Keratinocyte (primary cell): ENCODE data around the gene PIGQ. TPM values are rescaled to one million over a fixed set of nuclear protein-coding genes. Genes with fewer than 3 reads are reported as not detected.

Experiments
- DNase-seq: peaks from one replicate; pipeline ENCODE4 v3.0.0-alpha.2; 2011; ENCODE audit warnings: low read depth, missing footprints, low spot score
- FAIRE-seq: peaks from 2 replicates; lab custom pipeline; 2011; peaks lifted over from hg19 to GRCh38; lab: Jason Lieb, UNC
- H2AFZ ChIP-seq: 2 replicates; pipeline ENCODE4 v1.6.0; 2012; ENCODE audit warnings: low read length, control low read depth, inconsistent platforms; ENCODE audit not compliant: control insufficient read depth
- H3K27ac ChIP-seq: 2 replicates; pipeline ENCODE4 v1.5.1; 2011; ENCODE audit warnings: low read length; ENCODE audit not compliant: control insufficient read depth, insufficient read depth
- H3K27me3 ChIP-seq: 3 replicates; pipeline ENCODE4 v1.6.0; 2011; ENCODE audit warnings: low read length; ENCODE audit not compliant: control insufficient read depth, insufficient read depth; ENCODE audit errors: extremely low read depth
- H3K36me3 ChIP-seq, 2 experiments: 2 replicates in 1 of 2; 3 replicates in 1 of 2; pipeline ENCODE4 v1.5.1; 2011; ENCODE audit warnings: low read length in 2 of 2, mild to moderate bottlenecking in 1 of 2; ENCODE audit not compliant: control insufficient read depth in 2 of 2, insufficient read depth in 2 of 2; ENCODE audit errors: extremely low read depth in 1 of 2
- H3K4me1 ChIP-seq: 3 replicates; pipeline ENCODE4 v1.5.1; 2011; ENCODE audit warnings: low read length; ENCODE audit not compliant: control insufficient read depth, insufficient read depth; ENCODE audit errors: extremely low read depth
- H3K4me2 ChIP-seq: 3 replicates; pipeline ENCODE4 v1.6.0; 2011; ENCODE audit warnings: low read depth, low read length; ENCODE audit not compliant: control insufficient read depth, insufficient read depth; ENCODE audit errors: extremely low read depth
- H3K4me3 ChIP-seq, 3 experiments: fragments of 200-600 bp in 1 of 3; sonication (generic) in 1 of 3; 2 replicates in 2 of 3; 3 replicates in 1 of 3; pipeline ENCODE4 v1.5.1; 2011 to 2016; ENCODE audit warnings: low read length in 3 of 3, mild to moderate bottlenecking in 3 of 3, control low read depth in 2 of 3, inconsistent platforms in 1 of 3, low read depth in 1 of 3, mixed read lengths in 1 of 3, mixed run types in 1 of 3, moderate library complexity in 1 of 3; ENCODE audit not compliant: control insufficient read depth in 2 of 3, insufficient read depth in 2 of 3; ENCODE audit errors: extremely low read depth in 1 of 3
- H3K79me2 ChIP-seq: 2 replicates; pipeline ENCODE4 v1.6.0; 2012; ENCODE audit warnings: low read length; ENCODE audit not compliant: control insufficient read depth, insufficient read depth
- H3K9ac ChIP-seq: 3 replicates; pipeline ENCODE4 v1.6.0; 2011; ENCODE audit warnings: low read length; ENCODE audit not compliant: control insufficient read depth, insufficient read depth; ENCODE audit errors: extremely low read depth
- H3K9me1 ChIP-seq: 3 replicates; pipeline ENCODE4 v1.6.0; 2011; ENCODE audit warnings: low read length; ENCODE audit not compliant: control insufficient read depth, insufficient read depth; ENCODE audit errors: extremely low read depth
- H3K9me3 ChIP-seq: 2 replicates; pipeline ENCODE4 v1.5.1; 2012; ENCODE audit warnings: low read depth, low read length; ENCODE audit not compliant: control insufficient read depth
- H4K20me1 ChIP-seq: 3 replicates; pipeline ENCODE4 v1.6.0; 2011; ENCODE audit warnings: low read length; ENCODE audit not compliant: control insufficient read depth, insufficient read depth; ENCODE audit errors: extremely low read depth
- CTCF ChIP-seq, 3 experiments: IDR thresholded peaks in 1 of 3; conservative IDR thresholded peaks in 1 of 3; optimal IDR thresholded peaks in 1 of 3; 2 replicates in 2 of 3; 3 replicates in 1 of 3; pipeline versions ENCODE3 to v1.5.1; 2011; ENCODE audit warnings: low read length in 3 of 3, mild to moderate bottlenecking in 3 of 3, moderate library complexity in 2 of 3, control low read depth in 1 of 3, inconsistent platforms in 1 of 3; ENCODE audit not compliant: insufficient read depth in 2 of 3; ENCODE audit errors: extremely low read depth in 1 of 3
- EZH2 ChIP-seq: IDR thresholded peaks from one replicate; pipeline ENCODE4 v1.6.1; 2012; ENCODE audit warnings: inconsistent platforms, mild to moderate bottlenecking, low read length, moderate library complexity
- dilution Hi-C: fragments of 300-500 bp; cut with MboI; formaldehyde crosslinking; loops from one replicate; pipeline ENCODE4 v1.7.0; 2020; ENCODE audit warnings: low sequenced_read_pairs; ENCODE audit not compliant: extremely low pct_ligation_motif_present
- polyA plus RNA-seq, 5 experiments: library from polyadenylated mRNA; depleted of rRNA in 3 of 5; stranded (reverse) in 3 of 5; stranded (forward) in 1 of 5; unstranded in 1 of 5; fragments of >200 nt; gene quantifications; 1 replicate in 1 of 5; 2 replicates in 3 of 5; 3 replicates in 1 of 5; pipeline versions ENCODE4 v1.2.1 to v1.2.3, GENCODE V29; 2011 to 2012; ENCODE audit warnings: missing spikeins in 2 of 5, low read depth in 1 of 5, low replicate concordance in 1 of 5

The PIGQ gene
- polyA plus RNA-seq, 1 donor (not counting 4 experiments of a cell fraction or from before 2014, with no cell fraction given), result 11.2 TPM

GRCh38 chr16:546909-547770, 22.6 kb upstream of the PIGQ start:
- Histone ChIP-seq H3K27me3 (no peaks in the 10 kb centered on the region), H3K36me3 (peaks cover 8 to 11% of the 10 kb centered on the region in 2 experiments), H4K20me1 (peaks cover 33% of the 10 kb centered on the region), H3K9ac (no peak overlapping the region), H3K4me2 (no peak overlapping the region), H3K79me2 (peaks cover 49% of the 10 kb centered on the region), H3K9me1 (no peaks in the 10 kb centered on the region), H3K4me3 (no peak overlapping the region), H3K4me1 (no peaks in the 10 kb centered on the region), H3K9me3 (no peaks in the 10 kb centered on the region), H2AFZ (no peak overlapping the region), H3K27ac (no peak overlapping the region)
- dilution Hi-C loops, result no loop called here
- FAIRE-seq, result no peak
- DNase-seq, result no peak
- peak; percentile 66 to 89 (median 83) for TF ChIP-seq CTCF (optimal IDR thresholded peaks at IDR 0.05 in 1 of 3, IDR thresholded peaks at IDR 0.05 in 1 of 3, conservative IDR thresholded peaks at IDR 0.05 in 1 of 3; ENCODE audit: extremely low read depth in 1 of 3, insufficient read depth in 2 of 3, low read length in 3 of 3)
- TF ChIP-seq EZH2, result no peak

- peaks cover 10 to 11% of the 10 kb centered on the region in 2 experiments for H3K36me3 ChIP-seq
- H4K20me1 ChIP-seq, result peaks cover 26% of the 10 kb centered on the region
- H3K4me3 ChIP-seq, result no peak overlapping the region
- H3K27ac ChIP-seq, result no peak overlapping the region
- TF ChIP-seq EZH2 (no peak), CTCF (optimal IDR thresholded peaks at IDR 0.05 in 1 of 3, IDR thresholded peaks at IDR 0.05 in 1 of 3, conservative IDR thresholded peaks at IDR 0.05 in 1 of 3; ENCODE audit: extremely low read depth in 1 of 3, insufficient read depth in 2 of 3, low read length in 3 of 3) (no peak)
- H3K9me1 ChIP-seq, result no peaks in the 10 kb centered on the region
- dilution Hi-C loops, result no loop called here
- H3K9ac ChIP-seq, result no peak overlapping the region
- DNase-seq (no peak), FAIRE-seq (no peak)
- no peak overlapping the region for H2AFZ ChIP-seq
- H3K79me2 ChIP-seq, result peaks cover 36% of the 10 kb centered on the region
- H3K4me2 ChIP-seq, result no peak overlapping the region
- H3K27me3 ChIP-seq, result no peaks in the 10 kb centered on the region
- H3K9me3 ChIP-seq, result no peaks in the 10 kb centered on the region
- no peaks in the 10 kb centered on the region for H3K4me1 ChIP-seq
These were observed 21.2 kb upstream of the PIGQ start for GRCh38 chr16:548586-548985.
